ENCODE results near the gene INTS6.

INTS6 gene

DNA sequence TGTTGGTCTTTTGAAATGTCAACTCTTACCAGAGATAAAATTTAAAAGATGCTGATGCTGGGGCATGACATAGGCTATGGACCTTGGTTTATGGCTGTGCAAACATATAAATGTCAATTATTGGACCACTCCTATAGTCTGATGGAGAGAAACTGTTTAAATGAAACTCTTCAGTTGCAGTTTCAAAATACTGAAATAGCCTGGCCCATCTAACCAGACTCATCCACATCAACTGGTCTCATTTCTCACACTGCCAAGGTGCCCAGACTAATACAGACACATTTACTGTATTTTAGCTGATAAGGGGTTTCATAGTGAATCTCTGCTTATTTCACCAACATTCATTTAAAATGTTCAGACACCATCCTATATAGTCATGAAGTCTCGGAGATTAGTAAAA, 93.5 kb downstream of the INTS6 start:
- H3K27me3 ChIP-seq (ENCODE audit: insufficient read depth, insufficient read length) = no peaks in the 10 kb centered on the region
- TF ChIP-seq SUZ12 (IDR thresholded peaks at IDR 0.05; ENCODE audit: extremely low read depth, insufficient read depth, insufficient read length) (no peak), ZNF274 (IDR thresholded peaks at IDR 0.05; ENCODE audit: low read depth, low read length) (no peak), YY1 (IDR thresholded peaks at IDR 0.05; ENCODE audit: insufficient read depth, insufficient read length) (no peak)
- DNase-seq (ENCODE audit: low read depth, low spot score) = no peak

DNA sequence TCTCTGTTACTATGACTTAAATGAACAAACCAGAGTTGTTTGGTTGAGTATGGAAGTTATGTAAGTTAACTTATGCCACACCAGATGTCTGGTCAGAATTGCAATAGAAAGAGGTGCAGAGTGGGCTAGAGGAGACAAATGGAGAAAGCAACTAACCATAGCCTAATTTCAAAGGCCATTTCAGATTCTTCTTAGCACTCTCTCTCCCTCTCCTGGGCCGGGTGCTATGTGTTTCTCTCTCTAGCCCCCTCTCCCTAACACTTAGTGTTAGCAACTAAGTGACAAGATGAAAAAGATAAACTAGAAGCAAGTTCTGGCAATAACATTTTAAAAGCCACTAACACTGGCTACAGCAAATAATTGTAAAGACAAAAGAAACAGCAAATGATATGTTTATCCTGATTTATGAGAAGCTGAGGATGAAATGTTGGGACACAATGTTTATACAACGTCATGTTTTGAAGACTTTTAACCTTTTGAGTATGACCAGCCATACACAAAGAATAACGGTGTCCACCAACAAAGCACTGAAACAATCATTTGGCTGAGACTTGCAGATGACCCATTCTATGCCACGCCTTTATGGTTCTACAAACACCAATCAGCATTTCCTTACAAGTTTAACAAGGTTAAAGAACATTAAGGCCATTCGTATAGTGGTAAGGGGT, 94.8 kb downstream of the INTS6 start:
- Histone ChIP-seq H3K4me3 (ENCODE audit: insufficient read length, low read depth) (no peak overlapping the region), H3K27me3 (ENCODE audit: insufficient read depth, insufficient read length) (no peaks in the 10 kb centered on the region), H3K36me3 (ENCODE audit: insufficient read depth, insufficient read length, low read length) (no peaks in the 10 kb centered on the region), H3K4me1 (ENCODE audit: insufficient read depth, insufficient read length) (no peaks in the 10 kb centered on the region), H3K9me3 (ENCODE audit: insufficient read depth, low read length) (no peaks in the 10 kb centered on the region), H3K9ac (ENCODE audit: insufficient read length, low read depth) (no peak overlapping the region)
- DNase-seq (ENCODE audit: low read depth, low spot score) = no peak
- TF ChIP-seq YY1 (IDR thresholded peaks at IDR 0.05; ENCODE audit: insufficient read depth, insufficient read length) (no peak), SUZ12 (IDR thresholded peaks at IDR 0.05; ENCODE audit: extremely low read depth, insufficient read depth, insufficient read length) (no peak), ZNF274 (IDR thresholded peaks at IDR 0.05; ENCODE audit: low read depth, low read length) (no peak)

More for the DNA sequence above, 93.5 kb downstream of the INTS6 start:
- no peak overlapping the region for H3K4me3 ChIP-seq (ENCODE audit: insufficient read length, low read depth)
- H3K36me3 ChIP-seq (ENCODE audit: insufficient read depth, insufficient read length, low read length) = no peaks in the 10 kb centered on the region
- H3K9me3 ChIP-seq (ENCODE audit: insufficient read depth, low read length) = no peaks in the 10 kb centered on the region
- H3K4me1 ChIP-seq (ENCODE audit: insufficient read depth, insufficient read length) = no peaks in the 10 kb centered on the region
- no peak overlapping the region for H3K9ac ChIP-seq (ENCODE audit: insufficient read length, low read depth)

DNA sequence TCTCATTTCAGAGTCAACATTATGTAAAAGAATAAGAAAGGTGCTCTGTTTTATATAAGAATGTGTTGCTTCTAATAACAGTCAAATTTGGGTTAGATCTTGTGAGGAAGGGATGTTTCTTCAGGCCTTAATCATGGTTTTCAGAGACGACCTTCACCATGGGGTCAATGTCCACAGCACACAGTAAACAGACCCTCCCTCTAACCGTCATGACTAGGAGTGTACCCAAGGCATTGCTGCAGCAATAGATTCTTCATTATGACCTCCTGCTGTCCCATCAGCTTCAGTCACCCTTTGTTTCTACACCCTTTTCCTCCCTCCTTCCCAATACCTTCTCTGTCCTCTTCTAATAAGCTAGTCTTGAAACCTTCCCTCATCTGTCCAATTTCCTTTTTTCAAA, 97.6 kb downstream of the INTS6 start:
- Histone ChIP-seq H3K4me1 (ENCODE audit: insufficient read depth, insufficient read length) (no peaks in the 10 kb centered on the region), H3K27me3 (ENCODE audit: insufficient read depth, insufficient read length) (no peaks in the 10 kb centered on the region), H3K9me3 (ENCODE audit: insufficient read depth, low read length) (no peaks in the 10 kb centered on the region), H3K9ac (ENCODE audit: insufficient read length, low read depth) (no peak overlapping the region), H3K36me3 (ENCODE audit: insufficient read depth, insufficient read length, low read length) (no peaks in the 10 kb centered on the region), H3K4me3 (ENCODE audit: insufficient read length, low read depth) (no peak overlapping the region)
- no peak for TF ChIP-seq SUZ12 (IDR thresholded peaks at IDR 0.05; ENCODE audit: extremely low read depth, insufficient read depth, insufficient read length)
- TF ChIP-seq YY1 (IDR thresholded peaks at IDR 0.05; ENCODE audit: insufficient read depth, insufficient read length) = no peak
- TF ChIP-seq ZNF274 (IDR thresholded peaks at IDR 0.05; ENCODE audit: low read depth, low read length) = no peak
- DNase-seq (ENCODE audit: low read depth, low spot score) = no peak

- H3K4me3 ChIP-seq (ENCODE audit: insufficient read length, low read depth) = no peak overlapping the region
- no peak for TF ChIP-seq ZNF274 (IDR thresholded peaks at IDR 0.05; ENCODE audit: low read depth, low read length)
- TF ChIP-seq YY1 (IDR thresholded peaks at IDR 0.05; ENCODE audit: insufficient read depth, insufficient read length) = no peak
- no peak for TF ChIP-seq SUZ12 (IDR thresholded peaks at IDR 0.05; ENCODE audit: extremely low read depth, insufficient read depth, insufficient read length)
- H3K36me3 ChIP-seq (ENCODE audit: insufficient read depth, insufficient read length, low read length) = no peaks in the 10 kb centered on the region
- no peak overlapping the region for H3K9ac ChIP-seq (ENCODE audit: insufficient read length, low read depth)
- H3K27me3 ChIP-seq (ENCODE audit: insufficient read depth, insufficient read length) = no peaks in the 10 kb centered on the region
- H3K4me1 ChIP-seq (ENCODE audit: insufficient read depth, insufficient read length) = no peaks in the 10 kb centered on the region
- no peaks in the 10 kb centered on the region for H3K9me3 ChIP-seq (ENCODE audit: insufficient read depth, low read length)
- no peak for DNase-seq (ENCODE audit: low read depth, low spot score)
Measured at GRCh38 chr13:51349016-51349415, 103.8 kb downstream of the INTS6 start.

- H3K36me3 ChIP-seq (ENCODE audit: insufficient read depth, insufficient read length, low read length) = no peaks in the 10 kb centered on the region
- H3K27me3 ChIP-seq (ENCODE audit: insufficient read depth, insufficient read length) = no peaks in the 10 kb centered on the region
- no peak overlapping the region for H3K9ac ChIP-seq (ENCODE audit: insufficient read length, low read depth)
- H3K4me3 ChIP-seq (ENCODE audit: insufficient read length, low read depth) = no peak overlapping the region
- H3K4me1 ChIP-seq (ENCODE audit: insufficient read depth, insufficient read length) = no peaks in the 10 kb centered on the region
- H3K9me3 ChIP-seq (ENCODE audit: insufficient read depth, low read length) = no peaks in the 10 kb centered on the region
- DNase-seq (ENCODE audit: low read depth, low spot score) = no peak
- no peak for TF ChIP-seq SUZ12 (IDR thresholded peaks at IDR 0.05; ENCODE audit: extremely low read depth, insufficient read depth, insufficient read length)
- TF ChIP-seq ZNF274 (IDR thresholded peaks at IDR 0.05; ENCODE audit: low read depth, low read length) = no peak
- no peak for TF ChIP-seq YY1 (IDR thresholded peaks at IDR 0.05; ENCODE audit: insufficient read depth, insufficient read length)
Measured at GRCh38 chr13:51348069-51348967, 104.5 kb downstream of the INTS6 start.

DNA sequence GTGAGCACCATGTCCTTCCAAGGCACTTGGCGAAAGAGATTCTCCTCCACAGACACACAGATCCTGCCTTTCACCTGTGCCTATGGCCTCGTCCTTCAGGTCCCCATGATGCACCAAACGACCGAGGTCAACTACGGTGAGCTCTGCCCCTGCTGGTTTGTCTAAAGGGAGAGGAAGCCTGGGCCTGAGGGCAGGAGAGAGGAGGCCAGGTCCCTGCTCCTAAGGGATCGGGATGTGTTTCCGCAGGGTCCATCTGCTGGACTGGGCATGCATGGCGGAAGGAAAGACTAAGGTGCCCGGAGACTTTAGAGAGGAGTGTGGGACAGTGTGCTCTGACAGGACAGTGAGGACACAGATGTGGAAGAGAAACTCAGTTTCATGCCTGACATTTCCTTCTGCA, 105.7 kb downstream of the INTS6 start:
- Histone ChIP-seq H3K27me3 (ENCODE audit: insufficient read depth, insufficient read length) (no peaks in the 10 kb centered on the region), H3K36me3 (ENCODE audit: insufficient read depth, insufficient read length, low read length) (no peaks in the 10 kb centered on the region), H3K9me3 (ENCODE audit: insufficient read depth, low read length) (no peaks in the 10 kb centered on the region), H3K9ac (ENCODE audit: insufficient read length, low read depth) (no peak overlapping the region), H3K4me3 (ENCODE audit: insufficient read length, low read depth) (no peak overlapping the region), H3K4me1 (ENCODE audit: insufficient read depth, insufficient read length) (no peaks in the 10 kb centered on the region)
- DNase-seq (ENCODE audit: low read depth, low spot score) = no peak
- TF ChIP-seq SUZ12 (IDR thresholded peaks at IDR 0.05; ENCODE audit: extremely low read depth, insufficient read depth, insufficient read length) = no peak

DNA sequence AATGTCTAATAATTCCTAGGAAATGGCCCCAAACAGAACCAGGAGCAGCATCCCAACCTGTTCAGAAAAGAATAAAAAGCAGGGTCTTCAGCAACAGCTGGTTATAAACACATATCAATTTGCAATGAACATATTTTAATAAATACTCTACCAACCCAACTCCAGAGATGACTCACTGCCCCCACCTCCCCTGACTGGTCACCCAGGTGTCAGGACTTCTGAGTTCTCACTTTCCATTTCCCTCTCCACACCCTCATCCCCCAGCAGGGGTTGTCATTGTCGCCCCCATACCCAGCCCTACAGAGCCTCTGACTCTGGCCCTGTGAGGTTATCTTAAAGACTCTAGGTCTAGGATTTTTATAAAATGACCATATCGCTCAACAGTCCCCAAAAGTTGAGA, 106.4 kb downstream of the INTS6 start:
- no peak overlapping the region for H3K9ac ChIP-seq (ENCODE audit: insufficient read length, low read depth)
- TF ChIP-seq ZNF274 (IDR thresholded peaks at IDR 0.05; ENCODE audit: low read depth, low read length) = no peak
- TF ChIP-seq YY1 (IDR thresholded peaks at IDR 0.05; ENCODE audit: insufficient read depth, insufficient read length) = no peak
- no peak for TF ChIP-seq SUZ12 (IDR thresholded peaks at IDR 0.05; ENCODE audit: extremely low read depth, insufficient read depth, insufficient read length)
- H3K4me1 ChIP-seq (ENCODE audit: insufficient read depth, insufficient read length) = no peaks in the 10 kb centered on the region
- H3K4me3 ChIP-seq (ENCODE audit: insufficient read length, low read depth) = no peak overlapping the region
- DNase-seq (ENCODE audit: low read depth, low spot score) = no peak
- H3K36me3 ChIP-seq (ENCODE audit: insufficient read depth, insufficient read length, low read length) = no peaks in the 10 kb centered on the region
- H3K9me3 ChIP-seq (ENCODE audit: insufficient read depth, low read length) = no peaks in the 10 kb centered on the region
- no peaks in the 10 kb centered on the region for H3K27me3 ChIP-seq (ENCODE audit: insufficient read depth, insufficient read length)
